ENCODE results near the gene FGF11. TPM values are rescaled to one million over a fixed set of nuclear protein-coding genes. Genes with fewer than 3 reads are reported as not detected.

Gene FGF11
- polyA plus RNA-seq, 1 of the 3 experiments (the other 2 are of a cell fraction) = 1.9 TPM

DNA sequence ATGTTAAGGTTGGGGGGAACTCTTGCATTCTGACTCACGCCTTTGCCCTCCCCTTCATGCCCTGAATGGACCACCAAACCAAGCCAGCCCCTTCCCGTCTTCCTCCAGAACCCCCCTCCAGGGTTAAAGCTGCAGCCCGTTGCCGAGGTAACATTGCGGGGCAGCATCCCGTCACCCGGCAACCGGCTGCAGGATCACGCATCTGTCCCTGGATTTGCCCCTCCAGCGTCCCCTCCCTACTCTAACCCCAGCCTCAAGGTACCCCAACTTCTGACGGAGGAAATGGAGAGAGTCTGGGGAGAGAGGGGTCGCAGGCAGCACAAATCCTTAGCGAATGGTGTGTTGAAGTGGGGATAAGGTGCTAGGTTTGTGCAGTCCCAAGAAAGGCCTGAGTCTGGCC, 32.2 kb upstream of the FGF11 start:
- no peak overlapping the region for H3K9ac ChIP-seq
- CTCF ChIA-PET = interaction anchor here (0.7 to 4.9 kb wide), 7 partner anchors 10 to 154 kb away, joined by 3 to 28 read pairs (median 4); partner anchors contain the start of genes SENP3 and TMEM95
- peak overlapping the region; percentile 100 for H3K4me2 ChIP-seq
- POLR2A ChIA-PET = no interaction called here
- H2AFZ ChIP-seq (ENCODE audit: low read depth) = no peak overlapping the region
- peaks cover 10 to 24% of the 10 kb centered on the region in 2 experiments for H3K36me3 ChIP-seq (replicated peaks in 1 of 2; ENCODE audit: control insufficient read depth in 1 of 2, insufficient read depth in 2 of 2, low read length in 1 of 2)
- TF ChIP-seq TCF12 (IDR thresholded peaks at IDR 0.05) (no peak), GABPA (IDR thresholded peaks at IDR 0.05; ENCODE audit: low read depth) (no peak), NRF1 (IDR thresholded peaks at IDR 0.05; ENCODE audit: low read depth, low read length) (no peak), RFX5 (IDR thresholded peaks at IDR 0.05; ENCODE audit: low read length) (no peak), USF2 (IDR thresholded peaks at IDR 0.05; ENCODE audit: borderline replicate concordance, low read depth, low read length) (no peak), EZH2phosphoT487 (IDR thresholded peaks at IDR 0.05; ENCODE audit: borderline replicate concordance, low read depth) (no peak), MAX (IDR thresholded peaks at IDR 0.05; ENCODE audit: low read depth) (no peak), REST (IDR thresholded peaks at IDR 0.05; ENCODE audit: low read depth, low read length) (no peak), SMC3 (IDR thresholded peaks at IDR 0.05; ENCODE audit: low read depth, low read length) (no peak), NFIC (IDR thresholded peaks at IDR 0.05; ENCODE audit: borderline replicate concordance) (no peak), ZBTB33 (IDR thresholded peaks at IDR 0.05; ENCODE audit: borderline replicate concordance, low read depth) (no peak), EP300 (IDR thresholded peaks at IDR 0.05; ENCODE audit: borderline replicate concordance in 1 of 2, low read depth in 1 of 2, low read length in 1 of 2) (no peak)
- peaks cover 40% of the 10 kb centered on the region for H3K79me2 ChIP-seq (ENCODE audit: insufficient read depth)
- peak overlapping the region in 1 of 2 experiments; percentile 47; a peak in 1 of 4 replicates for H3K4me3 ChIP-seq (ENCODE audit: low read depth in 2 of 2, low read length in 1 of 2)
- WGBS (ENCODE audit: low lambda C conversion rate) = 84% methylated on average over 13 of the region's 13 CpGs
- H3K27ac ChIP-seq (ENCODE audit: low read depth in 2 of 2, low read length in 1 of 2) = no peak overlapping the region
- peaks cover 11% of the 10 kb centered on the region; the same call in 1 of the 2 replicates for H4K20me1 ChIP-seq (ENCODE audit: insufficient read depth)
- H3F3A ChIP-seq (replicated peaks; ENCODE audit: insufficient read depth) = peaks cover 11% of the 10 kb centered on the region
- no peaks in the 10 kb centered on the region for H3K27me3 ChIP-seq (ENCODE audit: insufficient read depth)
- DNase-seq = no peak
- H3K9me2 ChIP-seq = no peaks in the 10 kb centered on the region
- H3K9me3 ChIP-seq = no peaks in the 10 kb centered on the region
- peaks cover 5 to 21% of the 10 kb centered on the region in 2 experiments; a peak in 2 of 4 replicates for H3K4me1 ChIP-seq (ENCODE audit: control insufficient read depth in 1 of 2, insufficient read depth in 2 of 2, low read depth in 1 of 2, low read length in 1 of 2)

Data from SK-N-SH (cell line).